PFSK-1 (cell line): Measurements from ENCODE around the gene FAM9A.

Source experiments
- FOXP2 ChIP-seq: optimal IDR thresholded peaks from 2 replicates; pipeline ENCODE3; 2011; ENCODE audit warnings: borderline replicate concordance, control low read depth, inconsistent platforms; ENCODE audit not compliant: insufficient read depth; ENCODE audit errors: extremely low read length, extremely low read depth
- POLR2AphosphoS5 ChIP-seq: IDR thresholded peaks from 2 replicates; pipeline ENCODE4 v1.6.1; 2012; ENCODE audit warnings: low read depth, mild to moderate bottlenecking, control low read depth, low read length, moderate library complexity
- REST ChIP-seq, 2 experiments: IDR thresholded peaks; 2 replicates each; pipeline versions ENCODE4 v1.6.1 to v1.8.0; 2011 to 2012; ENCODE audit warnings: low read depth in 2 of 2, low read length in 2 of 2, control low read depth in 1 of 2, inconsistent platforms in 1 of 2, mild to moderate bottlenecking in 1 of 2, moderate library complexity in 1 of 2; ENCODE audit not compliant: insufficient read depth in 1 of 2
- SIN3A ChIP-seq: IDR thresholded peaks from 2 replicates; pipeline ENCODE4 v1.6.1; 2012; ENCODE audit warnings: mild to moderate bottlenecking, low read length, moderate library complexity, borderline replicate concordance; ENCODE audit not compliant: insufficient read depth
- TAF1 ChIP-seq: IDR thresholded peaks from 2 replicates; pipeline ENCODE4 v1.6.1; 2012; ENCODE audit warnings: low read length, control low read depth, borderline replicate concordance; ENCODE audit not compliant: insufficient read depth

The FAM9A gene

DNA sequence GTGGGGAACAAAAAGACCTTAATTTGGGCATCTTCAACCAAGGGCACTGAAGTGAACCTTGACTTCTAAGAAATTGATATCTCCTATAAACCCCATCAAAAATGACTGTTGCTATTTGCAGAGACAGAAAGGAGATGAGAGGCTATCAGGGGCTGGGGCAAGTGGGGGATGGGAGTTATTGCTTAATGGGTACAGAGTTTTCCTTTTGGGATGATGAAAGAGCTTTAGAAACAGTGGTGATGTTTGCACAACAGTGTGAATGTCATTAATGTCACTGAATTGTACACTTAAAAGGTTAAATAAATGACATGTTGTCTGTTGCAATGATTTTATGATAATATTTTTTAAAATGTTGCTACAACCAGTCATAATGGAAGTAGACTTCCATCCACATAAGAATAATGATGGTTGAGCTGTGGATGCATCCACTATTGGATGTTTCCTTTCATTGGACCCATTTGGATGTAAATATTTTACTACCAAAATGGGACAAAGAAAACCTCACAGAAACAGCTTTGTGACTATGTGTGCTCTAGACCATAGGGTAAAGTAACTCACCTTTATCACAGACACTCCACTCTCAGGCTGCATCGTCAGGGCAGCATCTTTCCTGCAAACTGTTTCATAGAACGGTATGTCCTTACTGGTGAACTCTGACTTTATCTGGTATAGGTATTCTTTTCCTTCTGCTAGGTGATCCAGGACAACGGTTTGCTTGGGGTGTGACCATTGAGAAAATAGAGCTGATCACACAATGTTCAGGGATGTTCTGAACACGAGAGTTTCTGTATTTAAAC, 31.6 kb upstream of the FAM9A start:
- TF ChIP-seq FOXP2 (no peak), SIN3A (no peak), TAF1 (no peak), REST (IDR thresholded peaks at IDR 0.05; ENCODE audit: insufficient read depth in 1 of 2, low read depth in 2 of 2, low read length in 2 of 2) (no peak), POLR2AphosphoS5 (no peak)

DNA sequence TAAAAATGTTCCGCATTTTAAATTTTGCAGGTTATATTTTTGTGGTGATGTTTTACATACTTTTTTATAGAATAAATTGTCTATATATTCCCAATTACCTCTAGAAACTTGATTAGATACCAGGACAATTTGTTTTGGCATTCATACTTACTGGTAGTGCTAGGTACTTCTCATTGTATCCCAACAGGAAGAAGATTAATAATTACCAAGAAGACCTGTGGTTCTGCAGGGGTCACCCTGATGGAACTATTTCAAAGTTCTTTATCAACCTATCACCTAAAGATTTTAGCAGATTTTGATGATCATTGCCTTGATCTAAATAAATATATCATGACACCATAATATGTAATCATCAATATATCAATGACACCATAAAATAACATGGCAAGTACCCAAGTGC, 22.5 kb upstream of the FAM9A start:
- TF ChIP-seq POLR2AphosphoS5 (no peak), SIN3A (no peak), REST (IDR thresholded peaks at IDR 0.05; ENCODE audit: insufficient read depth in 1 of 2, low read depth in 2 of 2, low read length in 2 of 2) (no peak), FOXP2 (no peak), TAF1 (no peak)

- TF ChIP-seq FOXP2 (no peak), TAF1 (no peak), POLR2AphosphoS5 (no peak), SIN3A (no peak), REST (IDR thresholded peaks at IDR 0.05; ENCODE audit: insufficient read depth in 1 of 2, low read depth in 2 of 2, low read length in 2 of 2) (no peak)
These were observed 20.8 kb upstream of the FAM9A start for GRCh38 chrX:8822002-8822401.

GRCh38 chrX:8820910-8821527, 19.8 kb upstream of the FAM9A start:
- TF ChIP-seq POLR2AphosphoS5 (no peak), SIN3A (no peak), TAF1 (no peak), REST (IDR thresholded peaks at IDR 0.05; ENCODE audit: insufficient read depth in 1 of 2, low read depth in 2 of 2, low read length in 2 of 2) (no peak), FOXP2 (no peak)
